HepG2 (cell line): Measurements from ENCODE around the gene MDFIC.

Source experiments
- CEBPB ChIP-seq: IDR thresholded peaks from 2 replicates; pipeline ENCODE4 v1.6.1; 2011; ENCODE audit warnings: low read depth, low read length, improper control_type of control experiment, borderline replicate concordance
- CHD4 ChIP-seq: fragments of 200-600 bp; sonication (generic); IDR thresholded peaks from 2 replicates; pipeline ENCODE4 v1.7.0; 2017; ENCODE audit warnings: mild to moderate bottlenecking, low read length, borderline replicate concordance
- FOXM1 ChIP-seq: sonication (generic); formaldehyde crosslinking; IDR thresholded peaks from 2 replicates; pipeline ENCODE4 v1.5.0; 2020; ENCODE audit warnings: missing genetic modification reagents
- HDAC2 ChIP-seq: sonication (generic); formaldehyde crosslinking; IDR thresholded peaks from 2 replicates; pipeline ENCODE4 v1.4.0; 2020; ENCODE audit warnings: missing genetic modification reagents
- HMGXB3 ChIP-seq: sonication (generic); formaldehyde crosslinking; IDR thresholded peaks from 2 replicates; pipeline ENCODE4 v1.4.0; 2020; ENCODE audit warnings: missing genetic modification reagents, borderline replicate concordance
- MLXIP ChIP-seq: sonication (generic); formaldehyde crosslinking; IDR thresholded peaks from 2 replicates; pipeline ENCODE4 v1.9.0; 2021; ENCODE audit warnings: missing genetic modification reagents, borderline replicate concordance
- PLRG1 ChIP-seq: fragments of 450-650 bp; conservative IDR thresholded peaks from 2 replicates; pipeline ENCODE4 v1.6.1; 2016
- REST ChIP-seq, 2 experiments: IDR thresholded peaks; 2 replicates each; pipeline ENCODE4 v1.6.1; 2011 to 2012; ENCODE audit warnings: low read length in 2 of 2, borderline replicate concordance in 1 of 2, low read depth in 1 of 2, mild to moderate bottlenecking in 1 of 2, moderate library complexity in 1 of 2
- RFX5 ChIP-seq: IDR thresholded peaks from 2 replicates; pipeline ENCODE4 v1.6.1; 2011; ENCODE audit warnings: low read depth, low read length, improper control_type of control experiment
- RNF219 ChIP-seq: sonication (generic); formaldehyde crosslinking; IDR thresholded peaks from 2 replicates; pipeline ENCODE4 v1.5.0; 2020; ENCODE audit warnings: mild to moderate bottlenecking, missing genetic modification reagents
- SCMH1 ChIP-seq: sonication (generic); formaldehyde crosslinking; IDR thresholded peaks from 2 replicates; pipeline ENCODE4 v1.9.0; 2021; ENCODE audit warnings: missing genetic modification reagents, mild to moderate bottlenecking, borderline replicate concordance
- SNAPC5 ChIP-seq: sonication (generic); formaldehyde crosslinking; IDR thresholded peaks from 2 replicates; pipeline ENCODE4 v1.8.1; 2023; ENCODE audit warnings: mild to moderate bottlenecking, missing genetic modification reagents, borderline replicate concordance
- STAT5B ChIP-seq: sonication (generic); formaldehyde crosslinking; IDR thresholded peaks from 2 replicates; pipeline ENCODE4 v1.4.0; 2020; ENCODE audit warnings: missing genetic modification reagents
- USF2 ChIP-seq, 2 experiments: sonication (generic) in 1 of 2; formaldehyde crosslinking in 1 of 2; IDR thresholded peaks; 2 replicates each; pipeline versions ENCODE4 v1.5.1 to v1.6.1; 2011 to 2020; ENCODE audit warnings: borderline replicate concordance in 1 of 2, low read depth in 1 of 2, low read length in 1 of 2, mild to moderate bottlenecking in 1 of 2, missing genetic modification reagents in 1 of 2, moderate library complexity in 1 of 2

GRCh38 chr7:114989531-114989930 is 67.6 kb downstream of the MDFIC start:
- TF ChIP-seq RNF219 (CRISPR knock-in tag) (no peak), USF2 (IDR thresholded peaks at IDR 0.05; ENCODE audit: low read depth, low read length) (no peak), USF2 (CRISPR knock-in tag; IDR thresholded peaks at IDR 0.05; ENCODE audit: borderline replicate concordance) (no peak), SCMH1 (CRISPR knock-in tag) (no peak), RFX5 (no peak), HDAC2 (CRISPR knock-in tag) (no peak), STAT5B (CRISPR knock-in tag) (no peak), MLXIP (CRISPR knock-in tag) (no peak), HMGXB3 (CRISPR knock-in tag) (no peak), CEBPB (no peak), SNAPC5 (no peak), CHD4 (no peak), FOXM1 (CRISPR knock-in tag) (no peak), REST (IDR thresholded peaks at IDR 0.05; ENCODE audit: borderline replicate concordance in 1 of 2, low read depth in 1 of 2, low read length in 2 of 2) (no peak), PLRG1 (no peak)
